NCI-H2171 (cell line): ENCODE results near the gene TP53BP1.
A peak's percentile ranks its signal among the peaks of the same experiment; 100 is the strongest.
"Not testable (repeated sequence)": the region's sequence is repeated elsewhere in the genome, so short reads cannot be mapped to it uniquely, and the experiment has no call there.

Experiments used
- DNase-seq: peaks from one replicate; lab custom pipeline; 2025; lab: John Stamatoyannopoulos, UW

The TP53BP1 gene, protein sequence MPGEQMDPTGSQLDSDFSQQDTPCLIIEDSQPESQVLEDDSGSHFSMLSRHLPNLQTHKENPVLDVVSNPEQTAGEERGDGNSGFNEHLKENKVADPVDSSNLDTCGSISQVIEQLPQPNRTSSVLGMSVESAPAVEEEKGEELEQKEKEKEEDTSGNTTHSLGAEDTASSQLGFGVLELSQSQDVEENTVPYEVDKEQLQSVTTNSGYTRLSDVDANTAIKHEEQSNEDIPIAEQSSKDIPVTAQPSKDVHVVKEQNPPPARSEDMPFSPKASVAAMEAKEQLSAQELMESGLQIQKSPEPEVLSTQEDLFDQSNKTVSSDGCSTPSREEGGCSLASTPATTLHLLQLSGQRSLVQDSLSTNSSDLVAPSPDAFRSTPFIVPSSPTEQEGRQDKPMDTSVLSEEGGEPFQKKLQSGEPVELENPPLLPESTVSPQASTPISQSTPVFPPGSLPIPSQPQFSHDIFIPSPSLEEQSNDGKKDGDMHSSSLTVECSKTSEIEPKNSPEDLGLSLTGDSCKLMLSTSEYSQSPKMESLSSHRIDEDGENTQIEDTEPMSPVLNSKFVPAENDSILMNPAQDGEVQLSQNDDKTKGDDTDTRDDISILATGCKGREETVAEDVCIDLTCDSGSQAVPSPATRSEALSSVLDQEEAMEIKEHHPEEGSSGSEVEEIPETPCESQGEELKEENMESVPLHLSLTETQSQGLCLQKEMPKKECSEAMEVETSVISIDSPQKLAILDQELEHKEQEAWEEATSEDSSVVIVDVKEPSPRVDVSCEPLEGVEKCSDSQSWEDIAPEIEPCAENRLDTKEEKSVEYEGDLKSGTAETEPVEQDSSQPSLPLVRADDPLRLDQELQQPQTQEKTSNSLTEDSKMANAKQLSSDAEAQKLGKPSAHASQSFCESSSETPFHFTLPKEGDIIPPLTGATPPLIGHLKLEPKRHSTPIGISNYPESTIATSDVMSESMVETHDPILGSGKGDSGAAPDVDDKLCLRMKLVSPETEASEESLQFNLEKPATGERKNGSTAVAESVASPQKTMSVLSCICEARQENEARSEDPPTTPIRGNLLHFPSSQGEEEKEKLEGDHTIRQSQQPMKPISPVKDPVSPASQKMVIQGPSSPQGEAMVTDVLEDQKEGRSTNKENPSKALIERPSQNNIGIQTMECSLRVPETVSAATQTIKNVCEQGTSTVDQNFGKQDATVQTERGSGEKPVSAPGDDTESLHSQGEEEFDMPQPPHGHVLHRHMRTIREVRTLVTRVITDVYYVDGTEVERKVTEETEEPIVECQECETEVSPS (N-terminal part only)

DNA sequence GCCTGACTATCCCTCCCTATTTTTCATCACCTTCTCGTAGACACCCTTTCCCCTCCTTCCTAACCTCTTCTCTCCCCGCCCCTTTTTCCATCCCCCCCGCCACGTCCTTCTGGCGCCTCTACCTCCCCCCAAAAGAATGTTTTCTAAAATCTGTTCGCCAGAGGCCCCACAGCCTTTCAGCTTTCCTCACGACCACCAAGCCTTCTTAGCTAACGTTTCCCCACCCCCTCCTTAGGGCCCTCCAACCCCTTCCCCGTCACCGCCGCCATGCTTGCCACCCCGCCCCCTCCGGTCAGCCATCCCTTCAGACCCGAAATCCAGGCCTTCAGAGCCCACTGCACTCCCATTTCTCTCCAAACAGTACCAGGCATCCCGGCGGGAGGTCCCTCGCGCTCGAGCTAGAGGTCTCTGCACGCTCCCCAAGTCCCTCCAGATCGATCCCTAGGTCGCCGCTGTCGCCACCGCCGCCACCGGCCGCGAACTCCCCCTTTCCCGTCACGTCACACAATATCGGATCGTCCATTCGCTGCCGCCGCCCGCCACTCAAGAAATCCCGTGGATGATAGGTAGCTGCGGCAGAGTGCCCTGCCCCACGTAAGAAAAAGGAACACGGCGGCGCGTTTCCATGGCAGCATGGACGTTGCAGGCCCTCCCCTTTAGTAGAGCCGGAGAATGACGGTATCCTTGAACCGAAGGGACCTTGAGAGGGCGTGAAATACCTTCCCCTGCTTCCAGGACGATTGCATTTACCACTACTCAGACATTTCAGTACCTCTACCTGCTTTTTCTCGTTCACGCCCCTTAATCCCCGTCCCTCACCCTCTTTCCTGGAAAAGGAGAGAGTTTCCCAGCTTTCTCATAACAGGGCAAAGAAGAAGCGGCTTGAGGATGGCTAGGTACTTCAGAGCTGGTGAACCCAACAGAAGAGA, at the start of gene TP53BP1:
Gene TP53BP1, minus strand, starts transcription at position 484 of the 929 bp plus-strand sequence. Its CDS starts 113 bp downstream, at position 371.
- DNase-seq = peak; percentile 92

DNA sequence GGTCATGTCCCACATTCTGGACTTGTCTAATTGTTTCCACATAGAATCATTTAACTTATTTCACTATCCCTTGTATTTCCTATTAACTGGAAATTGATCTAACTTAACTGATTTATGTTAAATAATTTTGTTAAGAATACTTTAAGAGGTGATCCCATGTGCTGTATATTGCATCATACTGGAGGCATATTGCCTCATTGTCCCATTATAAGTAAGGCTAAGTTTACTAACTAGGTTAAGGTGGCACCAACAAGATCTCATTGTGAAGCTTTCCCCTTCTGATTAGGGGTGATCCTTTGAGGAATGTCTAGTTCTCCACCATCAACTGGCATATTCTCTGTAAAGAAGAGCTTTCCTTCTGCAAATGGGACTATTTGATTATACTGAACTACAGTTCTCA, 48.8 kb upstream of the TP53BP1 start:
- no peak for DNase-seq

DNA sequence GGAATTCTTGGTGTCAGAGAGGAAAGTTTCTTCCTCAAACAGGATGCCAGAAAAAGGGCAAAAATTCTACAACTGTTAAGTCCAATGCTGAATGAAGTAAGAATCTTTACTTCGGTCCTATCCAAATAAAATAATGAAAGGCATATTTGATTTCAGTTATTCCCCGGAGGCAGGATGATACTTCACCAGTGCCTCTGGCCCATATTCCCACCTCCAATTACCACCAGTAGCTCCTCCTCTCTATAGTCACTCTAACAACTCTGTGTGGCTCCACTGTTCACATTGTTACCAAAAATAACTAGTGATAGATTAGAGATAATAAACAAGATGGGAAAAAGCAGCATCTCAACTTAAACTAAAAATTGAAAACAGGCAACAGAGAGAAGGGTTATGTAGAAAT, 45.1 kb upstream of the TP53BP1 start:
- DNase-seq = no peak

DNA sequence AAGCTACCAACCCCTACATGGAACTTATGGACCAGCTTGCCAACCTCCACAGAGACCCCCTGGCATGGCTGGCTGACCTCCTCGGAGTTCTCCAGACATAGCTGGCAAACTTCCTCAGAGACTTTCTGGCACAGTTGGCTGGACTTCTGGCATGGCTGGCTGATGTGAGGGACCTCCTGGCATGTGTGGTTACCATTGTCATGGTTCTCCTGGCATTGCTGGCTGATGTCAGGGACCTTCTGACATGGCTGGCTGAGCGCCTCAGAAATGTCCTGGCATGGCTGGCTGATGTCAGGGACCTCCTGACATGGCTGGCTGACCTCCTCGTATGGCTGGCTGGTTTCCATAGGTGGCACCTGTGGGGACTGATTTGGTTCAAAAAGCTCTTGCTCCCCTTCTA, 41.9 kb upstream of the TP53BP1 start:
- DNase-seq = no peak

DNA sequence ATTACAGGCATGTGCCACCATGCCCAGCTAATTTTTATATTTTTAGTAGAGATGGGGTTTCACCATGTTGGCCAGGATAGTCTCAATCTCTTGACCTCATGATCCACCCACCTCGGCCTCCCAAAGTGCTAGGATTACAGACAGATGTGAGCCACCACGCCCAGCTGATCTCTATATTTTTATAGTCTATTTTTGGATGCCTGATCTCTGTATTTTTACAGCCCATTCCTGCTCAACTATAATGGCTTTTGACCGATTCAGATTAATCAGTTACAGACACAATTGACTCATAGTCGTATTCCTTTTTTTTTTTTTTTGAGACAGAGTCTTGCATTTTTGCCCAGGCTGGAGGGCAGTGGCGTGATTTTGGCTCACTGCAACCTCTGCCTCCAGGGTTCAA, 39.9 kb upstream of the TP53BP1 start:
- not testable (repeated sequence) for DNase-seq

DNA sequence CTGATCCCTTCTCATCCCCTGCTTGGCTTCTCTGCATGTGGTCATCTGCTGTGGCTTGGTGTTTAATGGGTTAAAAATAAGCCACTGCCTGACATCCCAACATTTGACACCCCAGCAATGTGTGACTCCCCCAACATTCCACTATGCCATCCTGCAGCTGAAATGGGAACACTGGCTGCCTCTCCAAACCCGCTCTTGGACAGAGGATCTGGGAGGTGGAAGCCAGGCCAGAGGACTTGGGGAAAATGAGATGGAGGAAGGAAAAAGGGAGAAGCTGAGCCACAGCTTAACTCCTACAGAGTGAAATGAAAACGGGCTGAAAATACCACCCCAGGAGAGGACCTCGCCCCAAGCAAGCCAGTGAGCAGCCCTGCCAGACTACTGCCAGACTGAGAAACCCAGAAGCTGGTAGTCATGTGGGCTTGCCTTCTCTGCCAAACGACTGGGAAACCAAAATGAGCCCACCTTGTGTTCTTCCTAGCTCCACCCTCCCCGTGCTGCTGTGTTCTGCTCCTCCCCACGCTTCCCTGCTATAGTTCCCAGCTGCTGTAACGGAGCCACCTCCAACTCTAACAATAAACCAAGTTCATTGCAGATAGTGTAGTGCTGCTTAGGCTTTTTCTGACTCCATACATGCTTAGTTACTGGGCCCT, 38.2 kb upstream of the TP53BP1 start:
- DNase-seq = no peak

DNA sequence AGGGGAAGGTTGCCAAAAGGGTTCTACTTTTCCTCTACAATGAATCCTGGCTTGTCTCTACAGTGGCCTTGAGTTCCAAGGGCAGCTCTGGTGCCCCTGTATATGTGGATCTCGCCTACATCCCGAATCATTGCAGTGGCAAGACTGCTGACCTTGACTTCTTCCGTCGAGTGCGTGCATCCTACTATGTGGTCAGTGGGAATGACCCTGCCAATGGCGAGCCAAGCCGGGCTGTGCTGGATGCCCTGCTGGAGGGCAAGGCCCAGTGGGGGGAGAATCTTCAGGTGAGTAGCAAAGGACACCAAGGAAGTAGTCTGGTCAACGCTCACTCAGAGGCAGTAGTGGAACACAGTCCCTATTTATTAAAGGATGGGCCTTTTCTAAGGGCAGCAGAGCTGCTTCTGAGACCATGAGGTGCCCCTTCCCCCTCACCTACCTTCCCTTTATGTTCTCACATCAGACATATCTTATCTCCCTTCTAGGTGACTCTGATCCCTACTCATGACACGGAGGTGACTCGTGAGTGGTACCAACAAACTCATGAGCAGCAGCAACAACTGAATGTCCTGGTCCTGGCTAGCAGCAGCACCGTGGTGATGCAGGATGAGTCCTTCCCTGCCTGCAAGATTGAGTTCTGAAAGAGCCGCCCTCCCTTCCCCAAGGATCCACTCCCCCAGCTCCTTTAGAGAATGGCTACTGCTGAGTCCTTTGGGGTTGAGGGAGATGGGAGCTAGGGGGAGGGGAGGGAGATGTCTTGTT, 36.8 kb upstream of the TP53BP1 start:
- DNase-seq = no peak

DNA sequence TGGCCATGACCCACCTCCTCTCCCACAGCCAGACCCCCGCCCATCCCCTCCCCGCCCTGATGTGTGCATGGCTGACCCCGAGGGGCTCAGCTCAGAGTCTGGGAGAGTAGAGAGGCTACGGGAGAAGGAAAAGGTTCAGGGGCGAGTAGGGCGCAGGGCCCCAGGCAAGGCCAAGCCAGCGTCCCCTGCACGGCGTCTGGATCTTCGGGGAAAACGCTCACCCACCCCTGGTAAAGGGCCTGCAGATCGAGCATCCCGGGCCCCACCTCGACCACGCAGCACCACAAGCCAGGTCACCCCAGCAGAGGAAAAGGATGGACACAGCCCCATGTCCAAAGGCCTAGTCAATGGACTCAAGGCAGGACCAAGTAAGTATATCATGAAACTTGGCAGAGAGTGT, 36.2 kb upstream of the TP53BP1 start:
- no peak for DNase-seq

DNA sequence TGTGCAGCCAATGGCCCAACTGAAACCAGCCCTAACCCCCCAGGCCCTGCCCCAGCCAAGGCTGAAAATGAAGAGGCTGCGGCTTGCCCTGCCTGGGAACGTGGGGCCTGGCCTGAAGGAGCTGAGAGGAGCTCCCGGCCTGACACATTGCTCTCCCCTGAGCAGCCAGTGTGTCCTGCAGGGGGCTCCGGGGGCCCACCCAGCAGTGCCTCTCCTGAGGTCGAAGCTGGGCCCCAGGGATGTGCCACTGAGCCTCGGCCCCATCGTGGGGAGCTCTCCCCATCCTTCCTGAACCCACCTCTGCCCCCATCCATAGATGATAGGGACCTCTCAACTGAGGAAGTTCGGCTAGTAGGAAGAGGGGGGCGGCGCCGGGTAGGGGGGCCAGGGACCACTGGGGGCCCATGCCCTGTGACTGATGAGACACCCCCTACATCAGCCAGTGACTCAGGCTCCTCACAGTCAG, 35.6 kb upstream of the TP53BP1 start:
- DNase-seq = no peak

DNA sequence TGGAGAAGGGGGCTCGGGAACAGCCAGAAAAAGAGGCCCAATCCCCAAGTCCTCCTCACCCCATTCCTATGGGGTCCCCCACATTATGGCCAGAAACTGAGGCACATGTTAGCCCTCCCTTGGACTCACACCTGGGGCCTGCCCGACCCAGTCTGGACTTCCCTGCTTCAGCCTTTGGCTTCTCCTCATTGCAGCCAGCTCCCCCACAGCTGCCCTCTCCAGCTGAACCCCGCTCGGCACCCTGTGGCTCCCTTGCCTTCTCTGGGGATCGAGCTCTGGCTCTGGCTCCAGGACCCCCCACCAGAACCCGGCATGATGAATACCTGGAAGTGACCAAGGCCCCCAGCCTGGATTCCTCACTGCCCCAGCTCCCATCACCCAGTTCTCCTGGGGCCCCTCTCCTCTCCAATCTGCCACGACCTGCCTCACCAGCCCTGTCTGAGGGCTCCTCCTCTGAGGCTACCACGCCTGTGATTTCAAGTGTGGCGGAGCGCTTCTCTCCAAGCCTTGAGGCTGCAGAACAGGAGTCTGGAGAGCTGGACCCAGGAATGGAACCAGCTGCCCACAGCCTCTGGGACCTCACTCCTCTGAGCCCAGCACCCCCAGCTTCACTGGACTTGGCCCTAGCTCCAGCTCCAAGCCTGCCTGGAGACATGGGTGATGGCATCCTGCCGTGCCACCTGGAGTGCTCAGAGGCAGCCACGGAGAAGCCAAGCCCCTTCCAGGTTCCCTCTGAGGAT, 35.0 kb upstream of the TP53BP1 start:
- DNase-seq = no peak

DNA sequence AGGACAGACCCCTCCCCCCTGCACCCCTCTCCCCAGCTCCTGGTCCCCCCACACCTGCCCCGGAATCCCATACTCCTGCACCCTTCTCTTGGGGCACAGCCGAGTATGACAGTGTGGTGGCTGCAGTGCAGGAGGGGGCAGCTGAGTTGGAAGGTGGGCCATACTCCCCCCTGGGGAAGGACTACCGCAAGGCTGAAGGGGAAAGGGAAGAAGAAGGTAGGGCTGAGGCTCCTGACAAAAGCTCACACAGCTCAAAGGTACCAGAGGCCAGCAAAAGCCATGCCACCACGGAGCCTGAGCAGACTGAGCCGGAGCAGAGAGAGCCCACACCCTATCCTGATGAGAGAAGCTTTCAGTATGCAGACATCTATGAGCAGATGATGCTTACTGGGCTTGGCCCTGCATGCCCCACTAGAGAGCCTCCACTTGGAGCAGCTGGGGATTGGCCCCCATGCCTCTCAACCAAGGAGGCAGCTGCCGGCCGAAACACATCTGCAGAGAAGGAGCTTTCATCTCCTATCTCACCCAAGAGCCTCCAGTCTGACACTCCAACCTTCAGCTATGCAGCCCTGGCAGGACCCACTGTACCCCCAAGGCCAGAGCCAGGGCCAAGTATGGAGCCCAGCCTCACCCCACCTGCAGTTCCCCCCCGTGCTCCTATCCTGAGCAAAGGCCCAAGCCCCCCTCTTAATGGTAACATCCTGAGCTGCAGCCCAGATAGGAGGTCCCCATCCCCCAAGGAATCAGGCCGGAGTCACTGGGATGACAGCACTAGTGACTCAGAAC, 34.3 kb upstream of the TP53BP1 start:
- DNase-seq = no peak

DNA sequence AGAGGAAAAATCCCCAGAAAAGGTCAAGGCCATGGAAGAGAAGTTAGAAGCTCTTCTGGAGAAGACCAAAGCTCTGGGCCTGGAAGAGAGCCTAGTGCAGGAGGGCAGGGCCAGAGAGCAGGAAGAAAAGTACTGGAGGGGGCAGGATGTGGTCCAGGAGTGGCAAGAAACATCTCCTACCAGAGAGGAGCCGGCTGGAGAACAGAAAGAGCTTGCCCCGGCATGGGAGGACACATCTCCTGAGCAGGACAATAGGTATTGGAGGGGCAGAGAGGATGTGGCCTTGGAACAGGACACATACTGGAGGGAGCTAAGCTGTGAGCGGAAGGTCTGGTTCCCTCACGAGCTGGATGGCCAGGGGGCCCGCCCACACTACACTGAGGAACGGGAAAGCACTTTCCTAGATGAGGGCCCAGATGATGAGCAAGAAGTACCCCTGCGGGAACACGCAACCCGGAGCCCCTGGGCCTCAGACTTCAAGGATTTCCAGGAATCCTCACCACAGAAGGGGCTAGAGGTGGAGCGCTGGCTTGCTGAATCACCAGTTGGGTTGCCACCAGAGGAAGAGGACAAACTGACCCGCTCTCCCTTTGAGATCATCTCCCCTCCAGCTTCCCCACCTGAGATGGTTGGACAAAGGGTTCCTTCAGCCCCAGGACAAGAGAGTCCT, 33.4 kb upstream of the TP53BP1 start:
- DNase-seq = no peak

DNA sequence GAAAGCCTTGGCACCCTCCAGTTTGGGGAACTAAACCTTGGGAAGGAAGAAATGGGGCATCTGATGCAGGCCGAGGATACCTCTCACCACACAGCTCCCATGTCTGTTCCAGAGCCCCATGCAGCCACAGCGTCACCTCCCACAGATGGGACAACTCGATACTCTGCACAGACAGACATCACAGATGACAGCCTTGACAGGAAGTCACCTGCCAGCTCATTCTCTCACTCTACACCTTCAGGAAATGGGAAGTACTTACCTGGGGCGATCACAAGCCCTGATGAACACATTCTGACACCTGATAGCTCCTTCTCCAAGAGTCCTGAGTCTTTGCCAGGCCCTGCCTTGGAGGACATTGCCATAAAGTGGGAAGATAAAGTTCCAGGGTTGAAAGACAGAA, 32.2 kb upstream of the TP53BP1 start:
- no peak for DNase-seq

DNA sequence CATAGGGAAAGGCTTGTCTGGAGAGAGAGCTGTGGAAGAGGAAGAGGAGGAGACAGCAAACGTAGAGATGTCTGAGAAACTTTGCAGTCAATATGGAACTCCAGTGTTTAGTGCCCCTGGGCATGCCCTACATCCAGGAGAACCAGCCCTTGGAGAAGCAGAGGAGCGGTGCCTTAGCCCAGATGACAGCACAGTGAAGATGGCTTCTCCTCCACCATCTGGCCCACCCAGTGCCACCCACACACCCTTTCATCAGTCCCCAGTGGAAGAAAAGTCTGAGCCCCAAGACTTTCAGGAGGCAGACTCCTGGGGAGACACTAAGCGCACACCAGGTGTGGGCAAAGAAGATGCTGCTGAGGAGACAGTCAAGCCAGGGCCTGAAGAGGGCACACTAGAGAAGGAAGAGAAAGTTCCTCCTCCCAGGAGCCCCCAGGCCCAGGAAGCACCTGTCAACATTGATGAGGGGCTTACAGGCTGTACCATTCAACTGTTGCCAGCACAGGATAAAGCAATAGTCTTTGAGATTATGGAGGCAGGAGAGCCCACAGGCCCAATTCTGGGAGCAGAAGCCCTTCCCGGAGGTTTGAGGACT, 31.4 kb upstream of the TP53BP1 start:
- DNase-seq = no peak

DNA sequence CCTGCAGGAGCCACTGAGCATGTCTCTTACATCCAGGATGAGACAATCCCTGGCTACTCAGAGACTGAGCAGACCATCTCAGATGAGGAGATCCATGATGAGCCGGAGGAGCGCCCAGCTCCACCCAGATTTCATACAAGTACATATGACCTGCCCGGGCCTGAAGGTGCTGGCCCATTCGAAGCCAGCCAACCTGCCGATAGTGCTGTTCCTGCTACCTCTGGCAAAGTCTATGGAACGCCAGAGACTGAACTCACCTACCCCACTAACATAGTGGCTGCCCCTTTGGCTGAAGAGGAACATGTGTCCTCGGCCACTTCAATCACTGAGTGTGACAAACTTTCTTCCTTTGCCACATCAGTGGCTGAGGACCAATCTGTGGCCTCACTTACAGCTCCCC, 30.7 kb upstream of the TP53BP1 start:
- no peak for DNase-seq

DNA sequence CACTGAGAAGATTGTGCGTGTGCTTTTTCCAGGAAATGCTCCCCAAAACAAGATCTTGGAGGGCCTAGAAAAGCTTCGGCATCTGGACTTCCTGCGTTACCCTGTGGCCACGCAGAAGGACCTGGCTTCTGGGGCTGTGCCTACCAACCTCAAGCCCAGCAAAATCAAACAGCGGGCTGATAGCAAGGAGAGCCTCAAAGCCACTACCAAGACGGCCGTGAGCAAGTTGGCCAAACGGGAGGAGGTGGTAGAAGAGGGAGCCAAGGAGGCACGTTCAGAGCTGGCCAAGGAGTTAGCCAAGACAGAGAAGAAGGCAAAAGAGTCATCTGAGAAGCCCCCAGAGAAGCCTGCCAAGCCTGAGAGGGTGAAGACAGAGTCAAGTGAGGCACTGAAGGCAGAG, 29.3 kb upstream of the TP53BP1 start:
- no peak for DNase-seq

DNA sequence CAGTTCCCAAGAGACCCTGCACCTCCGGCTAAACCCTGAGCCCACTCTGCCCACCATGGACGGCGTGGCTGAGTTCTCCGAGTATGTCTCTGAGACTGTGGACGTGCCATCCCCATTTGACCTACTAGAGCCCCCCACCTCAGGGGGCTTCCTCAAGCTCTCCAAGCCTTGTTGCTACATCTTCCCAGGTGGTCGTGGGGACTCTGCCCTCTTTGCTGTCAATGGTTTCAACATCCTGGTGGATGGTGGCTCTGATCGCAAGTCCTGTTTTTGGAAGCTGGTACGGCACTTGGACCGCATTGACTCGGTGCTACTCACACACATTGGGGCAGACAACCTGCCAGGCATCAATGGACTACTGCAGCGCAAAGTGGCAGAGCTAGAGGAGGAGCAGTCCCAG, 28.5 kb upstream of the TP53BP1 start:
- no peak for DNase-seq
